ENCODE results near the gene ARHGAP25. TPM values are rescaled to one million over a fixed set of nuclear protein-coding genes. Genes with fewer than 3 reads are reported as not detected.

ARHGAP25 gene
- polyA plus RNA-seq, 1 donor: 2.6 TPM

GRCh38 chr2:68860111-68860510 is 125.5 kb downstream of the ARHGAP25 start:
- DNase-seq (ENCODE audit: low read depth): no peak

GRCh38 chr2:68861330-68861729 is 126.7 kb downstream of the ARHGAP25 start:
- DNase-seq (ENCODE audit: low read depth): no peak

GRCh38 chr2:68862889-68863288 is 128.3 kb downstream of the ARHGAP25 start:
- no peak for DNase-seq (ENCODE audit: low read depth)

GRCh38 chr2:68863996-68864395 is 129.4 kb downstream of the ARHGAP25 start:
- DNase-seq (ENCODE audit: low read depth): no peak

GRCh38 chr2:68865108-68865507 is 130.5 kb downstream of the ARHGAP25 start:
- no peak for DNase-seq (ENCODE audit: low read depth)

GRCh38 chr2:68870215-68870614 is 135.6 kb downstream of the ARHGAP25 start:
- DNase-seq (ENCODE audit: low read depth): no peak

- DNase-seq (ENCODE audit: low read depth): no peak
Observed at GRCh38 chr2:68871159-68871764, 136.7 kb downstream of the ARHGAP25 start, which contains the start of gene BMP10. Gene BMP10 (minus strand): TSS chr2:68871397. CDS start chr2:68871358, 39 bp downstream.

Other genes starting within 250 kb of the ARHGAP25 start
- gene PROKR1, start 91.2 kb upstream of the ARHGAP25 start, polyA plus RNA-seq (ENCODE audit: insufficient read length): 0.44 TPM
- not detected for gene BMP10, start 136.6 kb downstream of the ARHGAP25 start, polyA plus RNA-seq (ENCODE audit: insufficient read length)
- gene GKN2, start 218.1 kb downstream of the ARHGAP25 start, polyA plus RNA-seq (ENCODE audit: insufficient read length): not detected
- not detected for gene GKN1, start 239.8 kb downstream of the ARHGAP25 start, polyA plus RNA-seq (ENCODE audit: insufficient read length)